Left ventricle myocardium inferior (tissue), 1 donor: ENCODE results near the gene PRG2. TPM values are rescaled to one million over a fixed set of nuclear protein-coding genes. Genes with fewer than 3 reads are reported as not detected.

Source experiments
- DNase-seq: peaks from one replicate; pipeline ENCODE4 v3.0.0-alpha.2; 2020
- H3K27ac ChIP-seq: fragments of 200-600 bp; replicated peaks from 2 replicates; pipeline ENCODE4 v1.8.0; 2021
- H3K27me3 ChIP-seq: fragments of 200-600 bp; 2 replicates; pipeline ENCODE4 v1.8.0; 2021; ENCODE audit warnings: low read depth
- H3K36me3 ChIP-seq: fragments of 200-600 bp; 2 replicates; pipeline ENCODE4 v1.8.0; 2021
- H3K4me1 ChIP-seq: fragments of 200-600 bp; 2 replicates; pipeline ENCODE4 v1.8.0; 2021
- H3K4me3 ChIP-seq: fragments of 200-600 bp; 2 replicates; pipeline ENCODE4 v1.8.0; 2021; ENCODE audit warnings: mild to moderate bottlenecking, moderate library complexity
- H3K9me3 ChIP-seq: fragments of 200-600 bp; replicated peaks from 2 replicates; pipeline ENCODE4 v1.8.0; 2021
- intact Hi-C: fragments of 100-400 bp; cut with micrococcal nuclease; formaldehyde crosslinking; loops from one replicate; pipeline ENCODE4 v1.11.0; 2022
- total RNA-seq: library from RNA; stranded (reverse); fragmentation: NEBNext Ultra II Directional; extraction: Animal tissue kit (Norgen Biotek cat#: 25700); gene quantifications from one replicate; pipeline ENCODE4 v1.2.1, GENCODE V29; 2021
- TF ChIP-seq, protein P1 (sequence below): fragments of 200-600 bp; IDR thresholded peaks from 2 replicates; pipeline ENCODE4 v1.8.0; 2021; ENCODE audit warnings: antibody characterized with exemption, mild to moderate bottlenecking, borderline replicate concordance
- donor health status: DM: no; HTN: yes; CAD: no; lungs with severe emphysema.

PRG2 gene
- total RNA-seq, 1 donor from 2014 or later, result not detected

DNA sequence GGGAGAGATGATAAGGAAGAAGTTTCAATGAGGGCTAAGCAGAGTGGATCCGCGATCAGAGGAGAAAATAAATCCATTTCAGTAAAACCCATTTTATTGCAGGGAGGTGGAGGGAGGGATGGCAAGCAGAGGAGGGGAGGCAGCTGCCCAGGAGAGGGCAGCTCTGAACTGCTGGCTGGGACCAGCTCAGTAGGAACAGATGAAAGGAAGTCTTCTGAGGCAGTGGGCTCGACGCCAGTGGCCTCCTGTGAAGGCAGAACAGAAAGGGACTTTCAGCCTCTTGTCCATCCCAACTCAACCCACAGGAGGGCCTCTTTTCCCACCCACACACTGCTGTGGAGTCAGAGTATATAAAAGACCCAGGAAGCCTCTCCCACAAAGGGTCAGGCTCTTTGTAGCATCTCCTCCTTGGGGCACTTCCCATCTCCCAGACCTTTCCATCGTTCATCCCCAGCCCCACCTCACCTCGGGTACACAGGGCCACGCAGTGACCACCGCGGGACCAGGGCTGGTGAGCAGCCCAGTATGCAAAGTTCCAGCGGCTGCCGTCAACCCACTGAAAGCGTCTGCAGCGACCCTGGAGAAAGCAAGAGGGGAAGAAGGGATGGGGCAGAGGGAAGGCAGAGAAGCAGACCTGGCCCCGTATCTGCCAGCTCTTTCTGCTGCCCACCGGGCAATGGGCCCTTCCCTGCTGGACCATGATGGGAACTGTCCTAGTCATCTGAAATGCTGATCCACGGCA, 3.0 kb downstream of the PRG2 start:
- Histone ChIP-seq H3K9me3 (no peaks in the 10 kb centered on the region), H3K27me3 (peaks cover 10% of the 10 kb centered on the region), H3K4me1 (peaks cover 9% of the 10 kb centered on the region), H3K27ac (peak overlapping the region; percentile 36), H3K4me3 (no peak overlapping the region), H3K36me3 (no peaks in the 10 kb centered on the region)
- TF ChIP-seq, protein P1, sequence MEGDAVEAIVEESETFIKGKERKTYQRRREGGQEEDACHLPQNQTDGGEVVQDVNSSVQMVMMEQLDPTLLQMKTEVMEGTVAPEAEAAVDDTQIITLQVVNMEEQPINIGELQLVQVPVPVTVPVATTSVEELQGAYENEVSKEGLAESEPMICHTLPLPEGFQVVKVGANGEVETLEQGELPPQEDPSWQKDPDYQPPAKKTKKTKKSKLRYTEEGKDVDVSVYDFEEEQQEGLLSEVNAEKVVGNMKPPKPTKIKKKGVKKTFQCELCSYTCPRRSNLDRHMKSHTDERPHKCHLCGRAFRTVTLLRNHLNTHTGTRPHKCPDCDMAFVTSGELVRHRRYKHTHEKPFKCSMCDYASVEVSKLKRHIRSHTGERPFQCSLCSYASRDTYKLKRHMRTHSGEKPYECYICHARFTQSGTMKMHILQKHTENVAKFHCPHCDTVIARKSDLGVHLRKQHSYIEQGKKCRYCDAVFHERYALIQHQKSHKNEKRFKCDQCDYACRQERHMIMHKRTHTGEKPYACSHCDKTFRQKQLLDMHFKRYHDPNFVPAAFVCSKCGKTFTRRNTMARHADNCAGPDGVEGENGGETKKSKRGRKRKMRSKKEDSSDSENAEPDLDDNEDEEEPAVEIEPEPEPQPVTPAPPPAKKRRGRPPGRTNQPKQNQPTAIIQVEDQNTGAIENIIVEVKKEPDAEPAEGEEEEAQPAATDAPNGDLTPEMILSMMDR, result peak; percentile 43
- intact Hi-C loops, result no loop called here
- DNase-seq, result peak; percentile 46

DNA sequence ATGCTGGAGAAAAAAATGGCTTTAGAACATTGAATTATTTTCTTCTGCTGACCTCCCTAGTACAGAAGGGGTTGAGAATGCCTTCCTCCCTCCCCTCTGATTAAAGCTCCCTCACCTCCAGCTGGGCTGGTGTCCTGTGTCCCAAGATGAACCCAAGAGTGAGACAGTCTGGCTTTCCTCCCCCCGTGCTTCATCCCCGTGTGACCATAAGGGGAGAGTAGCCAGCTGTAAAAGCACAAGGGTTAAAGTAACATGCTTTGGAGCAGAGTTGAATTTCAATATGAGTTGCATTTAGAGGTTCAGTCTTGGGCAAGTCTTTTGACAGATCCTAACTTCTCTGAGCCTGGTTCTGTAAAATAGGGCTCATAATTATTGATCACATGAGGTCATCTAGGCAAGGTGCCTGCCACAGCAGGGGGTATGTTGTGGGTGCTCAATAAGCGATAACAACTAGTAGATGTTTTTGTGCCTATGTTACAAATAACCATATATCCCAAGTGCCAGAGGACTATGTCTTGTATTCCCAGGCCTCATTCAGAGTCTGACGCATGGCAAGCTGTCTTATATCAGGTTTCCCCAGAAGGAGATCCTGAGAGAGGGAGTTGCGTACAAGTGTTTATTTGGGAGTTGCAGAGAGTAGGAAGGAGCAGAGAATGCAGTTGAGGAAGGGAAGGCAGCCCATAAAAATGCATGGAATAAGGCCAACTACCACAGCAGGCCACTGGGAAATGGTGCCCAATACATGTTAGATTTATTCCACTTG, 4.1 kb downstream of the PRG2 start:
- DNase-seq, result no peak
- H3K4me1 ChIP-seq, result peaks cover 9% of the 10 kb centered on the region
- intact Hi-C loops, result no loop called here

DNA sequence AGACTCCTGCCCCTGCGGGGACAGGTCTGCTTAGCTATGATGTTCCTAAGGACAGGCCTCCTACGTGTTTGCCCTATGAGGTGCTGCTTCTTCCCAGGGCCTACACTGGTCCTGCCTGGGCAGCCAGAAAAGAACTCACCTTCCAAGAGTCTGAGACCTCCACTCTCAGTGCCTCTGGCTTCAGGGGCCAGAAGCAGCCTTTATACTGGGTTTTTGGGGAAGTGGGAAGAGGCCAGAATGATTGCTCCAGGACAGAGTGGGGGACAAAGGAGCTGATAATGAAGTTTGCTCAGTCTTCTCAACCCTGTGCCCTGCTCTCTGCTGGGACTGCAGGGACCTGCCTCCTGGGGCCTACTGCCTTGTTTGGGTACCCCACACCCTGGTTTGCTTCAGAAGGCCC, 9.5 kb downstream of the PRG2 start, which contains the start of gene PRG3:
TSS of gene PRG3 (minus strand) at position 176 of the 400 bp plus-strand sequence. CDS start 442 bp downstream, outside the sequence.
- intact Hi-C loops, result no loop called here
- no peaks in the 10 kb centered on the region for H3K9me3 ChIP-seq

More for the DNA sequence above, 4.1 kb downstream of the PRG2 start:
- TF ChIP-seq, protein P1, result no peak
- Histone ChIP-seq H3K4me3 (no peak overlapping the region), H3K36me3 (no peaks in the 10 kb centered on the region), H3K27me3 (peaks cover 10% of the 10 kb centered on the region), H3K9me3 (no peaks in the 10 kb centered on the region), H3K27ac (peak overlapping the region; percentile 36)

DNA sequence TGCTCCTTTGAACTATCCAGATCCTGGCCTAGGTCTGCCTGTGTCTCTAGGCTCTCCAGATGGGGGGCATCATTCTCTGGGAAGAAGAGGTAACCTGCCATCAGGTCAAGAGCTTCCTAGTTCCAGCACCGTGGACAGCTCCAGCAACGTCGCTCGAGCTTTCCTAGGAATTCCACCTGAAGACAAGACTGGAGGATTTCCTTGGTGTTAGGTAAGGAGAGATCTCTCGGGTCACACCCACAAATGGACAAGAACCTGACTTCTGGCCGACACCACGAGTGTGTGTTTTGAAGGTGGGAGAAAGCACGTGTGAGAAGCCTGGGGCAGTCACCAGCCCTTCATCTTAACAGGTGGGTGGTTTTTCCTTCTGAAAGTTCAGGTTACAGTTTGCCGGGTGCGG, 10.7 kb downstream of the PRG2 start:
- Histone ChIP-seq H3K27me3 (peaks cover 20% of the 10 kb centered on the region), H3K27ac (no peak overlapping the region), H3K36me3 (no peaks in the 10 kb centered on the region), H3K9me3 (no peaks in the 10 kb centered on the region), H3K4me3 (no peak overlapping the region), H3K4me1 (peaks cover 5% of the 10 kb centered on the region)
- DNase-seq, result no peak
- TF ChIP-seq, protein P1, result no peak
- intact Hi-C loops, result no loop called here

More for the DNA sequence above, 9.5 kb downstream of the PRG2 start, which contains the start of gene PRG3:
- Histone ChIP-seq H3K4me1 (no peaks in the 10 kb centered on the region), H3K4me3 (no peak within 1 kb of the TSS), H3K27ac (no peak within 1 kb of the TSS), H3K36me3 (no peaks in the 10 kb centered on the region), H3K27me3 (peaks cover 20% of the 10 kb centered on the region)
- TF ChIP-seq, protein P1, result no peak
- no peak for DNase-seq

- Histone ChIP-seq H3K27me3 (peaks cover 20% of the 10 kb centered on the region), H3K9me3 (no peaks in the 10 kb centered on the region), H3K27ac (no peak overlapping the region), H3K4me3 (no peak overlapping the region), H3K4me1 (peaks cover 10% of the 10 kb centered on the region), H3K36me3 (no peaks in the 10 kb centered on the region)
- DNase-seq, result no peak
- TF ChIP-seq, protein P1, result no peak
- intact Hi-C loops, result no loop called here
These were observed 12.3 kb downstream of the PRG2 start for GRCh38 chr11:57378186-57378585.
